ENCODE results near the gene CXCL16. TPM values are rescaled to one million over a fixed set of nuclear protein-coding genes. Genes with fewer than 3 reads are reported as not detected.
A peak's percentile ranks its signal among the peaks of the same experiment; 100 is the strongest.
"Not testable (repeated sequence)": the region's sequence is repeated elsewhere in the genome, so short reads cannot be mapped to it uniquely, and the experiment has no call there.

CXCL16 gene
- total RNA-seq, 1 experiment from 2014 or later: 44.8 TPM

DNA sequence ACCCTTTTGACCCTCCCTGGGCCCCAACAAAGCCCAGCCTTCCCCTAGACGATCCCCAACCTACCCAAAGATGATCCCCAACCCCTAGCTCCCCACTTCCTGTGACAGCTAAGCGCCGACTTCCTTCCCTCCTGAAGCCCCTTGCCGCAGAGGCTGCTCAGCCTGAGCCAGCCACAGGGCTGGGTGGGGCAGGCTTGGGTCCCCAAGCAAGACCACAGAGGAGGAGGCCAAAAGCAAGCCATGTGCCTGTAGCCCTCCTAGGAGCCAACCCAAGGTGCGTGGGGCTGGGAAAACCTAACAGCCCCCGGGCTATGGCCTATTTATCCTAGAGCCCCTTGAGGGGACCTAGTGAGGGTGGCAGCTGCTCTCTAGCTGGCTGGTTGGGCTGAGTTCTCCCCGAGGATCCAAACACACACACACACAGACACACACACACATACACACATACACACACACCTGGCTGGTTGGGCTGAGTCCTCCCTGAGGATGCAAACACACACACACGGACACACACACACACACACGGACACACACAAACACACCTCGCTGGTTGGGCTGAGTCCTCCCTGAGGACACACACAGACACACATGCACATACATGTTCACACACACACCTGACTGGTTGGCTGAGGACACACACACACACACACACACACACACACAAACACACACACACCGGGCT, 24.5 kb downstream of the CXCL16 start (continued):
- no peak for TF ChIP-seq YY1 (IDR thresholded peaks at IDR 0.05; ENCODE audit: extremely low read depth, insufficient replicate concordance, low read depth, low read length)
- TF ChIP-seq ZFX (IDR thresholded peaks at IDR 0.05): no peak
- no peak for TF ChIP-seq CEBPB (IDR thresholded peaks at IDR 0.05; ENCODE audit: low read depth)
- TF ChIP-seq EZH2phosphoT487 (IDR thresholded peaks at IDR 0.05; ENCODE audit: borderline replicate concordance): no peak
- TF ChIP-seq ZNF274 (IDR thresholded peaks at IDR 0.05; ENCODE audit: low read depth, low read length): no peak
- TF ChIP-seq POLR2A (IDR thresholded peaks at IDR 0.05; ENCODE audit: borderline replicate concordance, extremely low read depth, insufficient read depth, insufficient read length): no peak

DNA sequence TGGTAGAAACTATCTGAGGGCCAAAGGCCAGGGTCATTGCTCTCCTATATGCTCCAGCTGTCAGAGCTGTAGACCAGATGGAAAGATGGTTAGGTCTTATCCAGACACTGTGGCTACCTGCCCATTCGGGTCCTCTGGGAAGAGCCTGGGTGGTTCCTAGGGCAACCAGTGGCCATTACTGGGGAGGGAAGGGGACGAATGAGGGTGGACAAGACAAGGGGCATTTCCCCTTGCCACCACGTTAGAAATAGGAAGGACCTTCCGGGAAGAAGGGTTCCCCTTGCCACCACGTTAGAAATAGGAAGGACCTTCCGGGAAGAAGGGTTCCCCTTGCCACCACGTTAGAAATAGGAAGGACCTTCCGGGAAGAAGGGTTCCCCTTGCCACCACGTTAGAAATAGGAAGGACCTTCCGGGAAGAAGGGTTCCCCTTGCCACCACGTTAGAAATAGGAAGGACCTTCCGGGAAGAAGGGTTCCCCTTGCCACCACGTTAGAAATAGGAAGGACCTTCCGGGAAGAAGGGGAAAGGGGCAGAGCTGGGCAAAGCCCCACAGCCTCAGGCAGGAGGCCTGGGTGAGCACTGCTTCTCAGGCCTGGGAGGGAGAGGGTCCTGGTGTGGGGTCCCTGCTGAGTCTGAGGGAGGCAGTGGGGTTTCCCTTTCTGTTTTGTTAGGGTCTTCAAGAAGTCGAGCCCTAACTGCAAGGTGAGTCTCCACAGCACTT, 25.2 kb downstream of the CXCL16 start:
- H3K9me2 ChIP-seq (ENCODE audit: insufficient read depth); H3K4me3 ChIP-seq (replicated peaks in 1 of 2; ENCODE audit: low read depth in 1 of 2, low read length in 2 of 2); intact Hi-C loops (cut with micrococcal nuclease); H4K20me1 ChIP-seq (ENCODE audit: insufficient read depth); H3K9me3 ChIP-seq (ENCODE audit: control insufficient read depth in 1 of 2, insufficient read depth in 1 of 2, low read depth in 1 of 2, low read length in 2 of 2); ATAC-seq; H3K27me3 ChIP-seq (ENCODE audit: insufficient read depth, low read length); RAD21 ChIA-PET (ENCODE audit: low non-redundant PET in 1 of 2, low total read pairs in 2 of 2, uncharacterized antibody in 2 of 2, unreplicated experiment in 2 of 2); H2AFZ ChIP-seq (ENCODE audit: low read depth, low read length, poor library complexity, severe bottlenecking); POLR2A ChIA-PET; H3K4me2 ChIP-seq (ENCODE audit: low read length); CTCF ChIA-PET; H3K27ac ChIP-seq (ENCODE audit: low read depth, low read length); H3K9ac ChIP-seq (ENCODE audit: low read length); BruUV-seq (replicated peaks); DNase-seq (ENCODE audit: low read depth, low spot score): not testable (repeated sequence)
- Histone ChIP-seq H3K4me1 (ENCODE audit: control insufficient read depth in 1 of 2, insufficient read depth in 2 of 2, low read length in 2 of 2) (peaks cover 10 to 21% of the 10 kb centered on the region in 2 experiments; a peak in 3 of 4 replicates), H3K36me3 (ENCODE audit: control insufficient read depth in 1 of 2, insufficient read depth in 2 of 2, low read length in 2 of 2) (peaks cover 14 to 16% of the 10 kb centered on the region in 2 experiments; a peak in 2 of 4 replicates), H3K79me2 (ENCODE audit: insufficient read depth, low read length) (peaks cover 20% of the 10 kb centered on the region)

DNA sequence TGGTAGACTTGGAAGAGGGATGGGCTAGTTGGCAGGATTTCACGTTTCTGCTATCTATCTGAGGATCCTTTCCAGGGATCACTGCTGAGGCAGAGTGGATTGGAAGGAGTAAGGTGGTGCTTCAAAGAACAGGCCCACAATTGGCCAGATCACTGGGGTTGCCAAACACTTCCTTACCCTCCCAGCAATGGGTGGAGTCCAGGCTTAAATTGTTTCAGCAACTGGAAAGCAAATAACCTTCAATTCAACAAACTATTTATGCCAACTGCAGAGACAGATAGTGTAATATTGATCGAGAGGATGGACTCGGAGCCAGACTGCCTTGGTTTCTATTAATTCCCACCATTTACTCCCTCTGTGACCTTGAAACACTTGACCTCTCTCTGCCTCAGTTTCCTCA, 27.2 kb downstream of the CXCL16 start:
- H3K27ac ChIP-seq (ENCODE audit: low read depth, low read length): no peak overlapping the region
- no peaks in the 10 kb centered on the region for H3K9me2 ChIP-seq (ENCODE audit: insufficient read depth)
- no peak for ATAC-seq
- CTCF ChIA-PET: no interaction called here
- intact Hi-C loops (cut with micrococcal nuclease): no loop called here
- no peak for DNase-seq (ENCODE audit: low read depth, low spot score)
- 0 out of 2 replicates have a peak overlapping the region, but pooled peaks have one; percentile 75 for H3K4me2 ChIP-seq (ENCODE audit: low read length)
- H3K4me1 ChIP-seq (ENCODE audit: control insufficient read depth in 1 of 2, insufficient read depth in 2 of 2, low read length in 2 of 2): peaks cover 13 to 34% of the 10 kb centered on the region in 2 experiments; a peak in 3 of 4 replicates
- no peaks in the 10 kb centered on the region for H3K9me3 ChIP-seq (ENCODE audit: control insufficient read depth in 1 of 2, insufficient read depth in 1 of 2, low read depth in 1 of 2, low read length in 2 of 2)
- RAD21 ChIA-PET (ENCODE audit: low non-redundant PET in 1 of 2, low total read pairs in 2 of 2, uncharacterized antibody in 2 of 2, unreplicated experiment in 2 of 2): no interaction called here
- no peaks in the 10 kb centered on the region for H4K20me1 ChIP-seq (ENCODE audit: insufficient read depth)
- H3K36me3 ChIP-seq (ENCODE audit: control insufficient read depth in 1 of 2, insufficient read depth in 2 of 2, low read length in 2 of 2): peaks cover 4 to 6% of the 10 kb centered on the region in 2 experiments; a peak in 2 of 4 replicates
- peaks cover 20% of the 10 kb centered on the region for H3K79me2 ChIP-seq (ENCODE audit: insufficient read depth, low read length)
- POLR2A ChIA-PET: no interaction called here
- no peak overlapping the region for H3K9ac ChIP-seq (ENCODE audit: low read length)
- H2AFZ ChIP-seq (ENCODE audit: low read depth, low read length, poor library complexity, severe bottlenecking): no peak overlapping the region
- no TSS peak for BruUV-seq (replicated peaks)
- no peaks in the 10 kb centered on the region for H3K27me3 ChIP-seq (ENCODE audit: insufficient read depth, low read length)
- H3K4me3 ChIP-seq (replicated peaks in 1 of 2; ENCODE audit: low read depth in 1 of 2, low read length in 2 of 2): no peak overlapping the region
- TF ChIP-seq, protein P1, sequence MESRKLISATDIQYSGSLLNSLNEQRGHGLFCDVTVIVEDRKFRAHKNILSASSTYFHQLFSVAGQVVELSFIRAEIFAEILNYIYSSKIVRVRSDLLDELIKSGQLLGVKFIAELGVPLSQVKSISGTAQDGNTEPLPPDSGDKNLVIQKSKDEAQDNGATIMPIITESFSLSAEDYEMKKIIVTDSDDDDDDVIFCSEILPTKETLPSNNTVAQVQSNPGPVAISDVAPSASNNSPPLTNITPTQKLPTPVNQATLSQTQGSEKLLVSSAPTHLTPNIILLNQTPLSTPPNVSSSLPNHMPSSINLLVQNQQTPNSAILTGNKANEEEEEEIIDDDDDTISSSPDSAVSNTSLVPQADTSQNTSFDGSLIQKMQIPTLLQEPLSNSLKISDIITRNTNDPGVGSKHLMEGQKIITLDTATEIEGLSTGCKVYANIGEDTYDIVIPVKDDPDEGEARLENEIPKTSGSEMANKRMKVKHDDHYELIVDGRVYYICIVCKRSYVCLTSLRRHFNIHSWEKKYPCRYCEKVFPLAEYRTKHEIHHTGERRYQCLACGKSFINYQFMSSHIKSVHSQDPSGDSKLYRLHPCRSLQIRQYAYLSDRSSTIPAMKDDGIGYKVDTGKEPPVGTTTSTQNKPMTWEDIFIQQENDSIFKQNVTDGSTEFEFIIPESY (IDR thresholded peaks at IDR 0.05; ENCODE audit: extremely low read depth, insufficient replicate concordance, low read length): no peak
- no peak for TF ChIP-seq FOSL1 (IDR thresholded peaks at IDR 0.05; ENCODE audit: low read depth)
- no peak for TF ChIP-seq ELF1 (IDR thresholded peaks at IDR 0.05; ENCODE audit: borderline replicate concordance, low read depth)
- TF ChIP-seq, protein P2, sequence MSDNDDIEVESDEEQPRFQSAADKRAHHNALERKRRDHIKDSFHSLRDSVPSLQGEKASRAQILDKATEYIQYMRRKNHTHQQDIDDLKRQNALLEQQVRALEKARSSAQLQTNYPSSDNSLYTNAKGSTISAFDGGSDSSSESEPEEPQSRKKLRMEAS (IDR thresholded peaks at IDR 0.05): no peak
- TF ChIP-seq, protein P3, sequence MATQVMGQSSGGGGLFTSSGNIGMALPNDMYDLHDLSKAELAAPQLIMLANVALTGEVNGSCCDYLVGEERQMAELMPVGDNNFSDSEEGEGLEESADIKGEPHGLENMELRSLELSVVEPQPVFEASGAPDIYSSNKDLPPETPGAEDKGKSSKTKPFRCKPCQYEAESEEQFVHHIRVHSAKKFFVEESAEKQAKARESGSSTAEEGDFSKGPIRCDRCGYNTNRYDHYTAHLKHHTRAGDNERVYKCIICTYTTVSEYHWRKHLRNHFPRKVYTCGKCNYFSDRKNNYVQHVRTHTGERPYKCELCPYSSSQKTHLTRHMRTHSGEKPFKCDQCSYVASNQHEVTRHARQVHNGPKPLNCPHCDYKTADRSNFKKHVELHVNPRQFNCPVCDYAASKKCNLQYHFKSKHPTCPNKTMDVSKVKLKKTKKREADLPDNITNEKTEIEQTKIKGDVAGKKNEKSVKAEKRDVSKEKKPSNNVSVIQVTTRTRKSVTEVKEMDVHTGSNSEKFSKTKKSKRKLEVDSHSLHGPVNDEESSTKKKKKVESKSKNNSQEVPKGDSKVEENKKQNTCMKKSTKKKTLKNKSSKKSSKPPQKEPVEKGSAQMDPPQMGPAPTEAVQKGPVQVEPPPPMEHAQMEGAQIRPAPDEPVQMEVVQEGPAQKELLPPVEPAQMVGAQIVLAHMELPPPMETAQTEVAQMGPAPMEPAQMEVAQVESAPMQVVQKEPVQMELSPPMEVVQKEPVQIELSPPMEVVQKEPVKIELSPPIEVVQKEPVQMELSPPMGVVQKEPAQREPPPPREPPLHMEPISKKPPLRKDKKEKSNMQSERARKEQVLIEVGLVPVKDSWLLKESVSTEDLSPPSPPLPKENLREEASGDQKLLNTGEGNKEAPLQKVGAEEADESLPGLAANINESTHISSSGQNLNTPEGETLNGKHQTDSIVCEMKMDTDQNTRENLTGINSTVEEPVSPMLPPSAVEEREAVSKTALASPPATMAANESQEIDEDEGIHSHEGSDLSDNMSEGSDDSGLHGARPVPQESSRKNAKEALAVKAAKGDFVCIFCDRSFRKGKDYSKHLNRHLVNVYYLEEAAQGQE (IDR thresholded peaks at IDR 0.05; ENCODE audit: low read depth): no peak
